Activated naive CD4-positive, alpha-beta T cell treated with anti-CD3 and anti-CD28 coated beads, Interleukin-2, amount 50 U/mL, for 72 hours (primary cell): ENCODE data around the gene ATP5F1D. TPM values are rescaled to one million over a fixed set of nuclear protein-coding genes. Genes with fewer than 3 reads are reported as not detected.
"Not testable (repeated sequence)": the region's sequence is repeated elsewhere in the genome, so short reads cannot be mapped to it uniquely, and the experiment has no call there.

Experiments
- ATAC-seq, 2 donors: fragments of 150-1000 bp; cut with Tn5 transposase; 2 replicates each; pipeline ENCODE4 v1.10.0; 2021; ENCODE audit warnings: mild to moderate bottlenecking in 2 of 2, moderate library complexity in 2 of 2
- DNase-seq, 2 donors: peaks; one replicate each; pipeline ENCODE4 v3.0.0; 2021 to 2022; ENCODE audit warnings: low spot score in 2 of 2
- H3K27ac Mint-ChIP-seq, 2 donors: one replicate each; pipeline ENCODE4 v1.8.0; 2022; ENCODE audit warnings: mild to moderate bottlenecking in 2 of 2, mixed read lengths in 2 of 2
- H3K36me3 Mint-ChIP-seq, 2 donors: one replicate each; pipeline ENCODE4 v1.8.0; 2022; ENCODE audit warnings: mixed read lengths in 2 of 2
- H3K9me3 Mint-ChIP-seq, 2 donors: one replicate each; pipeline ENCODE4 v1.8.0; 2022; ENCODE audit warnings: mixed read lengths in 2 of 2
- total RNA-seq, 2 donors: library from RNA; stranded (reverse); gene quantifications; one replicate each; pipeline ENCODE4 v1.2.3, GENCODE V29; 2022

Gene ATP5F1D
- total RNA-seq, 2 donors from 2014 or later: 114 to 201 TPM

DNA sequence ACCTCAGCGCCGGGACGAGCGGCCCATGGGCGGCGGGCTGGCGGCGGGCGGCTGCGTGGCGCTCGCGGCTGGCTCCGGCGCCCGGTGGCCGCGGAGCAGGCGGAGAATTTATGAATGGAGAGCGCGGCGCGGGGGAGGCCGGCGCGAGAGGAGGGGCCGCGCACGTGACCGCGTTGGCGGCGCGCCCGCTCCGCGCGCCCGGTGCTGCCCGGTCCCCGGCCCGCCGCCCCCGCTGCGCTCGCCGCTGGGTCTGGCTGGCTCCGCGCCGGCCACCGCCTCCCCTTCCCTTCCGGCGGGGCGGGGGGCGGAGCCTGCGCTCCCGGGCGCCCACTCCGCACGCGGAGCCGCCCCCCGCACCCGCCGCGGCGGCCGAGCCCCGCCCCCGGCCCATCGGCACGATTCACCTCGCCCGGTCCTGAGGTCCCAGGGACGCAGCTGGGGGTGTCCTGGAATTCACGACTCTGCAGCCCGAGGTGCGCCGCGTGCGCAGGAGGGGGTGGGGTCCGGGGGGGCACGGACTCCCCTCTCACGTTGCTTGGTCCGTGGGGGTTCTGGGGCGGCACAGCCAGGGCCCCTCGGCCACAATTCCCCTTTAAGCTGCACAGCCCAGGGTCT, 3.7 kb upstream of the ATP5F1D start, which contains the start of gene CBARP:
TSS of gene CBARP (minus strand) at position 252 of the 615 bp plus-strand sequence. CDS start 1,905 bp downstream, outside the sequence.
- ATAC-seq: peak; percentile 4 to 7
- H3K9me3 Mint-ChIP-seq: no peaks in the 10 kb centered on the region
- no peak within 1 kb of the TSS for H3K27ac Mint-ChIP-seq
- DNase-seq: no peak
- H3K36me3 Mint-ChIP-seq: peaks cover 0 to 12% of the 10 kb centered on the region in 2 donors

DNA sequence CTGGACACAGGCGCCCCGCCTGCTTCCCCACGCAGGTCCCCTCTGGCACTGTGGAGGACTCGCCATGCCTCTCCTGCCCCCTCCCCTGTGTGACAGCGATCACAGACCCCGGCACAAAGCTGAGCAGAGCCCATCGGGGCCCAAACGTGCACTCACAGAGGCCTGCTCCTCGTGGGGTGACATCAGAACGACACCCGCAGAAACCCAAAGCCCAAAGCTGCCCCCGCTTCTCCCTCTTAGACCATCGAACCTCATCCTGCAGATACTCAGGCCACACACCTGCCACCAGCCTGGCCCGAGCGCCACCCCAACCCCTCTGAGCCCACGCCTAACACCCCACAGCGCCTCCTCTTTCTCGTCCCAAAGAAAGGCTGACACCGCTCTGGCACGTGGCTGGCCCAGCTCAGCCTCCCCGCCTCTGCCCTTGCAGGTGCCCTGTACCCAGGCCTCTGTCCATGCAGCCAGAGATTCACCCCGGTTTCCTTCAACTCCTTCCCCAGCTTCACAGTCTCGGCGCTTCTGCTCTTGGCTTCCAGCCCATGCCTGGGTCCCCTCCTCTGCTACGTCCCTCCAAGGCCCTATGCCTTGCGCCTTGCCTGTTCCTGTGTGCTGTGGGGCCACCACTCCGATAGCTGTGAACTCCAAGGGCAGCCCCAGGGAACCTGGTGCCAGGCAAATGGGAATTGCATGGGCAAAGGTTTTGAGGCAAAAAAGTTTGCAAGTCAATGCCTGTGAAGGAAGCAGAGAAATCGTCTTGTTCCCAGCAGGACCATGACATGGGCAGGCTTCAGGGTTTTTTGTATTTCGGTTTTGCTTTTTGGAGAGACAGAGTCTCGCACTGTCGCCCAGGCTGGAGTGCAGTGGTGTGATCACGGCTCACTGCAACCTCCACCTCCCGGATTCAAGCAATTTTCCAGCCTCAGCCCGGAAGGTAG, 2.9 kb upstream of the ATP5F1D start:
- no peak for ATAC-seq
- no peak overlapping the region for H3K27ac Mint-ChIP-seq
- H3K9me3 Mint-ChIP-seq: no peaks in the 10 kb centered on the region
- H3K36me3 Mint-ChIP-seq: peaks cover 0 to 12% of the 10 kb centered on the region in 2 donors
- no peak for DNase-seq

DNA sequence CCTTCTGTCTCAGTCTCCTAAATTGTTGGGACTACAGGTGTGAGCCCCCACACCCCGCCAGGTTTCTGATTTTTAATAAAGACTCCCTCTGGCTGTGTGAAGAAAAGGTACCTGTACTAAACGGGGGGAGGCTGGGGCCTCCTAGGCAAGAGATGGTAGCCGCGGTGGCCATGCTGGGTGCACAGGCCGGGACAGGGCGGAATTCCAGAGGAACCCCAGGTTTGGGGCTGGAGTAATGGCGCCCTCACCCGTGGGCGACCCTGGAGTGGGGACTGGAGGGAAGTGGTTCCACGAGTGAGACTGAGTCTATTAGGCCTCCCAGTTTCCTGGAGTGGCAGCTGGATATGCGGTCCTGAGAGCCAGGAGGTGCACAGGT, 2.1 kb upstream of the ATP5F1D start:
- H3K9me3 Mint-ChIP-seq: no peaks in the 10 kb centered on the region
- H3K36me3 Mint-ChIP-seq: peaks cover 0 to 12% of the 10 kb centered on the region in 2 donors
- ATAC-seq (no peak), DNase-seq (no peak)
- H3K27ac Mint-ChIP-seq: no peak overlapping the region

DNA sequence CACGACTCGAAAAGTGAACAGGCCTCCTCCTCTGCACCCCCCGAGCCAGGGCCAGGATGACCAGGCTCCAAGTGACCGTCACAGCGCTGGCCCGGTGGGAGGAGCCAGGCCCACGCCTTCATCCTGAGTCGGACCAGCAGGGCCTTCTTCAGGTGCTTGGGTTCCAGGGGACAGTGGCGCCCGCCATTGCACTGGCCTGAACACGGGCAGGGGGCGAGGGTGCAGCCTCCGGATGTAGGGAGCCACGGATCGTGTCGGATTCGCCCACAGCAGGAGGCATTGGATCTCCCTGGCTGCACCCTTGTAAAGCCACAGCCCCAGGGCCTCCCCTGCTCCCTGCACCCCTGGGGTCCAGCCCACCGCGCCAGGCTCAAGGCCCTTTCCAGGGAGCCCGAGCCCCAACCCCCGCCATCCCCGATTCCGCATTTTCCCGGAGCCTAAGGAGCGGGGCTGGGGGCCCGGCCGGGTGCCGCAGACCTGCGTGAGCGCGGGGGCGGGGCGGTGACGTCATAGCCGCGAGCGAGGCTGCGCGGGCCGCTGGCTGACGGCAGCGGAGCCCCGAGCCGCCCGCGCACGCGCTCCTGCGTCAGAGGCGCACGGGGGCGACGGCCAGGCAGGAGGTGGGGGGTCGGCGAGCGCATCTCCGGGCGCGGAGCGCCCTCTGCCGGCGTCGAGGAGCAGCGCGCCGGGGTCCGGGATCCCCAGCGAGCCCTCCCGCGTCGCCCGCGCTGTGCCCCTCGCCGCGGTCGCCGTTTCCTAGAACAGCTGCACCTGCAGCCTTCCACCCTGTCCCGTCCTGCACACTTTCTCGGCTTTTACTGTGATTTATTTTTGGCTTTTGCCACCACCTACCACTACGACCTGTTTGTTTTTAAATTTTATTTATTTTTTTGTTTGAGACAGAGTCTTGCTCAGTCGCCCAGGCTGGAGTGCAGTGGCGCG, 1.5 kb upstream of the ATP5F1D start:
- no peaks in the 10 kb centered on the region for H3K9me3 Mint-ChIP-seq
- ATAC-seq (peak; percentile 48 to 71), DNase-seq (peak; percentile 90 to 97)
- H3K27ac Mint-ChIP-seq: no peak overlapping the region
- H3K36me3 Mint-ChIP-seq: peaks cover 0 to 12% of the 10 kb centered on the region in 2 donors

DNA sequence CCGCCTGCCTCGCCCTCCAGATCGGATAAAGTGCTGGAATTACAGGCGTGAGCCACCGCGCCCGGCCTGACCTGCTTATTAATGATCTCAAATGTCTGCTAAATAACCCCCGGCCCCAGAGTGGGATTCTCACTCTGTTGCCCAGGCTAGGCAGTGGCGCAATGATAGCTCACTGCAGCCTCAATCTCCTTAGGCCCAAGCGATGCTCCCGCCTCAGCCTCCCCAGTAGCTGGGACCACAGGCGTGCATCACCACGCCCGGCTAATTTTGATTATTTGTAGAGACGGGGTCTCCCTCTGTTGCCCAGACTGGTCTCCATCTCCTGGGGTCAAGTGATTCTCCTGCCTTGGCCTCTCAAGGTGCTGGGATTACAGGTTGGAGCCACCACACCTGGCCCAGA, 626 bp upstream of the ATP5F1D start:
- no peak for ATAC-seq
- Mint-ChIP-seq H3K27ac (peak overlapping the region; percentile 84 to 88), H3K9me3 (no peaks in the 10 kb centered on the region), H3K36me3 (peaks cover 0 to 12% of the 10 kb centered on the region in 2 donors)
- DNase-seq: no peak

DNA sequence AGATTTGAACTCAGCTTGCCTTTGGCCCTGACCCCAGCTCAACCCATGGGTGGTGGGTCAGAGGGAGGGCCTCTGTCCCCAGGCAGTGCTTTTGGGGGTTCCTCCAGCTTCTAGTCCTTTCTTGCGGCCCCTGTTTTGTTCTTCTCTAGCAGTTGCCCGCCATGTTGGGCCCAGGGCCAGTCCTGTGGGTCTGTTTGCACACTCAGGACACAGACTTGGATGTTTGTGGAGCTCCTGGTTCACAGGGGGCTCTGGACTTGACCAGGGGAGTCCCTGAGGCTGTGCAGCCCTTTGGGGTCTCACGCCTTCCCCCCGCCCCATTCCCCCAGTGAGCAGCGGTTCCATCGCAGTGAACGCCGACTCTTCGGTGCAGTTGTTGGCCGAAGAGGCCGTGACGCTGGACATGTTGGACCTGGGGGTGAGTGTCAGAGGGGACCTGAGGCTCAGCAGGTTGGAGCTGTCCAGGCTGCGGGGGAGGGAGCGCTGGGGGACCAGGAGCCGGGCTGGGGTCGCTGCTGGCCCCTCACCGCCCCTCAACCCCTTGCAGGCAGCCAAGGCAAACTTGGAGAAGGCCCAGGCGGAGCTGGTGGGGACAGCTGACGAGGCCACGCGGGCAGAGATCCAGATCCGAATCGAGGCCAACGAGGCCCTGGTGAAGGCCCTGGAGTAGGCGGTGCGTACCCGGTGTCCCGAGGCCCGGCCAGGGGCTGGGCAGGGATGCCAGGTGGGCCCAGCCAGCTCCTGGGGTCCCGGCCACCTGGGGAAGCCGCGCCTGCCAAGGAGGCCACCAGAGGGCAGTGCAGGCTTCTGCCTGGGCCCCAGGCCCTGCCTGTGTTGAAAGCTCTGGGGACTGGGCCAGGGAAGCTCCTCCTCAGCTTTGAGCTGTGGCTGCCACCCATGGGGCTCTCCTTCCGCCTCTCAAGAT, 2.5 kb downstream of the ATP5F1D start:
- Mint-ChIP-seq H3K9me3 (no peaks in the 10 kb centered on the region), H3K27ac (peak overlapping the region; percentile 63 to 65), H3K36me3 (peaks cover 0 to 12% of the 10 kb centered on the region in 2 donors)
- ATAC-seq (peak; percentile 30 to 36), DNase-seq (peak; percentile 86 to 90)

DNA sequence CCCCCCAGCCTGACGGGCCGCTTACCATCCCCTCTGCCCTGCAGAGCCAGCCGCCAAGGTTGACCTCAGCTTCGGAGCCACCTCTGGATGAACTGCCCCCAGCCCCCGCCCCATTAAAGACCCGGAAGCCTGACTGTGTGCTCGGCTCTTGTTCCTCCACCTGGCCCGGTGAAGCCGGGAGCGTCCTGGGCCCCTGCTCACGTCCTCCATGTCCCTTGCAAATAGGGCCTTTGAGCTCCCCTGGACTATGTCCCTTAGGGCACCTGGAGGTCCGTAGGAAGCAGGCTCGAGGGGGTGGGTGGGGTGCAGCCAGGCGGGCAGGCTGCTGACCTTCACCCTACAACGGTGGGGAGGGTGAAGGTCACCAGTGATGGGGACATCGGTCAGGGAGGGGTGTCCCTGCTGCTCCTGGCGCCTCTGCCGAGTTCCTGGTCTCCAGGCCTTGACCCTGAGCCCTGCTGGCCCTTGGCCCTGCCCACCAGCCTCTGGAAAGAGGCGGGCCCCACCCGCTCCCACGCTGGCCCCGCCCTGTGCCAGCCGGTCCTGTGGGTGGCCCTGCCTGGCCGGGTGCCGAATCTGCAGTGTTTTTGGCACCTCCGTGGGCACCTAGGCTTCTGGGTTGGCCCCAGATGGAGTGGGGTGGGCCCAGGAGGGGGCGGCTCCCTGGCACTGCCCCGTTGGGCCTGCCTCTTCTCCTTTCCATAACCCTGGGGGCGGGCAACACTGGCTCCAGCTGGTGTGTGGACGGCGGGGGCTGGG, 3.3 kb downstream of the ATP5F1D start:
- peak overlapping the region; percentile 63 to 65 for H3K27ac Mint-ChIP-seq
- H3K36me3 Mint-ChIP-seq: peaks cover 0 to 12% of the 10 kb centered on the region in 2 donors
- DNase-seq (no peak), ATAC-seq (no peak)
- H3K9me3 Mint-ChIP-seq: no peaks in the 10 kb centered on the region

DNA sequence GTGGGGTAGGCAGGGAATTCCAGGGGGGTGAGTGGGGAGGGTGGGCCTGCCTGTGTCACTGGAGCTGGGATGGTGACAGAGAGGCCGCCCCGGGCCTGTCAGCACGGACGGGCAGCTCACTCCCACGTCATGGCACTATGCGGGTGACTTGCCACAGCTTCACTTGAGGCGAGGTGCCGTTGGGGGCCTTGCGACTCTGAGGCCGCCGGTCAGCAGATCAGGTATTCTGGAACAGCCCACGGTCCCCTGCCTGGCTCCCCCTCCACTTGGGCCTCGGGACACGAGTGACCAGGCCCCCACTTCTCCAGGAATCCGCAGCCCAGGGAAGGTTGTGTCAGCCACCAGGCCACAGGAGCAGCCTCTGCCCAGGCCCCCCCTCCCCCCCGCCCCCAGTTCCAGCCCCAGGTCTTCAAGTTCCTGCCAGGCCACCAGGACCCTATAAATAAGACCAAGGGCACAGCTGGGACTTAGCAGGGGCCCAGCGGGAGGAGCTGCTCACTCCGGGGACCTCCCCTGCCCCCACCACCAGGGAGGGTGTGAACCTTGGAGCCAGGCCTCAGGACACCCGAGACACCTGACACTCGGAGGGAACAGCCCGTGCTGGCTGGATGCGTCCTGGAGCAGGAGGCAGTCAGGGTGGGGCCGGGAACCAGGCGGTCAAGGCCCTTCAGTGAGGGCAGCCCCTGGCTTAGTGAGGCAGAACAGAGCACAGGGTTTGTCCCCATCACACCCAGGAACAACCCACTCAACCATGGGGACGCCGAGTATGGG, 4.1 kb downstream of the ATP5F1D start:
- Mint-ChIP-seq H3K27ac (no peak overlapping the region), H3K36me3 (peaks cover 0 to 12% of the 10 kb centered on the region in 2 donors), H3K9me3 (no peaks in the 10 kb centered on the region)
- DNase-seq: no peak
- no peak for ATAC-seq

DNA sequence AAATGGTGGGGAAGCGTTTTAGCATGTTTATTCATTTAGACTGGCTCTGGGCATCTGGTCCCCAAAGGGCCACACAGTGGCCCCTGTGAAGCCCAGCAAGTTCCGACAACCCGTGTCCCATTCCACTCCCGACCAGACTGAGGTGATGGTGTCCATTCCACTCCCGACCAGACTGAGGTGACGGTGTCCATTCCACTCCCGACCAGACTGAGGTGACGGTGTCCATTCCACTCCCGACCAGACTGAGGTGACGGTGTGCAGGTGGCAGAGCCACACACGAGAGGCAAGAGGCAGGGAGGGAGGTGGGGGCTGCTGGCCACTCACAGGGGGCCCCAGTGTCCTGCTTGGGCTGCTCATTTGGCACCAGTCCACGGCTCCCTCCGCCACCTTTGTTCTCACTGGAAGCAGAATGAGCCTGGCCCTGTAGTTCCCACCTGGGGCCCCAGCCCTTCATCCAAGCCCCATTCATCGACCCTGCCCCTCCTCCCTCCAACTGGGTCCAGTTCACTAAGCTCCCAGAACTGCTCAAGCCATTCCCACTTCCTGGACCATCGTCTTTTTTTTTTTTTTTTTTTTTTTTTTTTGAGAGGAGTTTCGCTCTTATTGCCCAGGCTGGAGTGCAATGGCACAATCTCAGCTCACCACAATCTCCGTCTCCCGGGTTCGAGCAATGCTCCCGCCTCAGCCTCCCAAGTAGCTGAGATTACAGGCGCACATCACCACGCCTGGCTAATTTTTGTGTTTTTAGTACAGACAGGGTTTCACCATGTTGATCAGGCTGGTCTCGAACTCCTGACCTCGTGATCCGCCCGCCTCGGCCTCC, 4.9 kb downstream of the ATP5F1D start:
- not testable (repeated sequence) for H3K27ac Mint-ChIP-seq, DNase-seq, H3K9me3 Mint-ChIP-seq, ATAC-seq
- peaks cover 4 to 12% of the 10 kb centered on the region in 2 donors for H3K36me3 Mint-ChIP-seq

DNA sequence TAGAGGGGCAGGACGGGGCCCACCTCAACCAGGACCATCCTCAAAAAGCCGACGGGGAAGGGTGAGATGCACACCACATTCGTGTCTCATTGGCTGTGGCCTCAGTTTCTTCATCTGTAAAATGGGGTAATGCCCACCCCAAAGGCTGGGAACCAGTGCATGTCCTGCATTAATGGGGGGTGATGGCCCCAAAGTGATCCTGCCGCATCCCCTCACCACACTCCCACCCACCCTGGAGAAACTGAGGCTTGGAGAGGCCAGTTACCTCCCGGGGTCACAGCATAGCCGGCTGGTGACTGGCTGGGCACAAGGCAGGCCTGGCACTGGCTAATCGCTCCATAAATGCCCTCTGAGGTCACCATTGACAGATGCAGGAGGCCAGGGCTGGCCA, 6.2 kb downstream of the ATP5F1D start:
- Mint-ChIP-seq H3K9me3 (no peaks in the 10 kb centered on the region), H3K36me3 (peaks cover 9 to 13% of the 10 kb centered on the region in 2 donors), H3K27ac (no peak overlapping the region)
- no peak for DNase-seq
- ATAC-seq: no peak

DNA sequence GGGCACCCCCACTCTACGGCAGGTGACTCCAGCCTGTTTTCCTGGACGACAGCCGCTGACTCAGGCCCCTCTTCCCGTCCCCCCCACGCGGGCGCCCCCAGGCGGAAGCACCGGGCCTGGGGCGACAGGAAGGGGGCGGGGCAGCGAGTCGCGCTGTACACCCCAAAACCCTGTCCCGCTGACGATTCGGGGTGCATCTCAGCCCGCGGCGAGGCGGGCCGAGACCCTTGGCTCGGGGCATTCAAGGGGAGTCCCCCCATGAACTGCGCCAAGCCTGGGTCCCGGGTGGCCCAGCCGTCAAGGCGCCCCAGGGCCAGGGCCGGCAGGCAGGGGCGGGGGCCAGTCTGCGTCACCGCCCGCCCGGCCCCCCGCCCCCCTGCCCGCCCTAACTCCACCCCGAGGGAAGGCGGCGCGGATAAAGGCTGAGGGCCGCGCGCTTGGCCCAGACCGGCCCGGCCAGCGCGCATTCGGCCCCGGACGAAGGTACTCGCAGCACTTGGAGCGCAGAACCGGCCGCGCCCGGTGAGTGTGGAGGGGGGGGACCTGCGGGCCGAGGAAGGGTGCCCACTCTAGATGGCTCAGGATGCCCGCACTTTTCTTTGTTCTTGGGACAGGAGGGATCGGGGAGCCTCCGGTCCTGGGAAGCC, 6.7 kb downstream of the ATP5F1D start, which contains the start of gene MIDN:
TSS of gene MIDN (plus strand) at position 445 of the 647 bp plus-strand sequence. CDS start 1,714 bp downstream, outside the sequence.
- DNase-seq (peak; percentile 77 to 91), ATAC-seq (peak; percentile 30 to 39)
- Mint-ChIP-seq H3K9me3 (no peaks in the 10 kb centered on the region), H3K27ac (peak within 1 kb of the TSS; percentile 85 to 88), H3K36me3 (peaks cover 11 to 13% of the 10 kb centered on the region in 2 donors)

DNA sequence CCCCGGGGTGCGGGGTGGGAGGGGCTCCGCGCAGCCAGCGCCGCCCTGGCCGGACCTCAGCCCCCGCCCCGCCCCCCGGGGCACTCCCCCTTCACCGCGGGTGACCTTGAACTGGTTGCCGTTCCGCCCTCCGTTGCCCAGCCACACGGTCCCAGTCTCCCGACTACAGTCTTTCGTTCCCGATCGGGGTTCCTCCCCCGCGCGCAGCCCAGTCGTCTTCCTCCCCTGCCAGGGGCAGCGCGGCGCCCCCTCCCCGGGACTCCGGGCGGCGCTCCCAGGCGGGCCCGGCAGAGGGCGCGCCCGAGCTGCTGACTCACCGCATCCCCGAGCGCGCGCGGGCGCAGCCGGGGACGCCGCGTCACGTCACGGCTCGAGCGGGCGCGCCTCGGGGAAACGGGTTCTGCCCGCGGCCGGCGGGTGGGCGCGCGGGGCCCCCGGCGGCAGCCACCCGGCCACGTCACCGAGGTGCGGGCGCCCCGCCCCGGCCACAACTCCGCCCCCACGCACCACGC, 7.3 kb downstream of the ATP5F1D start:
- Mint-ChIP-seq H3K36me3 (peaks cover 13 to 15% of the 10 kb centered on the region in 2 donors), H3K27ac (peak overlapping the region; percentile 85 to 88), H3K9me3 (no peaks in the 10 kb centered on the region)
- peak; percentile 4 to 36 for ATAC-seq
- peak; percentile 90 to 91 for DNase-seq
